H1 (cell line): Measurements from ENCODE around the gene EYA2. TPM values are rescaled to one million over a fixed set of nuclear protein-coding genes. Genes with fewer than 3 reads are reported as not detected.
A peak's percentile ranks its signal among the peaks of the same experiment; 100 is the strongest.

Source experiments
- CTCF ChIA-PET: fragments of 300-600 bp; sonication (Branson Sonifier 250); formaldehyde crosslinking; loops from one replicate; lab custom pipeline; 2021; ENCODE audit not compliant: partially characterized antibody; lab: Charles Lee
- POLR2A ChIA-PET: fragments of 300-600 bp; sonication (Branson Sonifier 250); formaldehyde crosslinking; loops from one replicate; lab custom pipeline; 2021; ENCODE audit warnings: inconsistent platforms; ENCODE audit not compliant: partially characterized antibody; lab: Charles Lee
- DNase-seq, 2 experiments: peaks; one replicate each; pipeline versions ENCODE4 v3.0.0 to v3.0.0-alpha.2; 2010 to 2022; ENCODE audit warnings: low spot score in 2 of 2, low read depth in 1 of 2, mixed read lengths in 1 of 2
- FAIRE-seq: peaks from 2 replicates; lab custom pipeline; 2011; peaks lifted over from hg19 to GRCh38; lab: Jason Lieb, UNC
- H2AFZ ChIP-seq: 2 replicates; pipeline ENCODE4 v1.8.1; 2012; ENCODE audit warnings: low read length, inconsistent platforms
- H2AK5ac ChIP-seq: 2 replicates; pipeline ENCODE4 v1.6.1; 2013; ENCODE audit warnings: low read depth, low read length
- H2BK120ac ChIP-seq: replicated peaks from 2 replicates; pipeline ENCODE3; 2013; ENCODE audit warnings: low read depth, low read length, inconsistent platforms
- H2BK12ac ChIP-seq: 2 replicates; pipeline ENCODE4 v1.6.1; 2013; ENCODE audit warnings: low read depth, low read length
- H2BK15ac ChIP-seq: 2 replicates; pipeline ENCODE4 v1.6.1; 2013; ENCODE audit warnings: low read length
- H2BK20ac ChIP-seq: 2 replicates; pipeline ENCODE4 v1.6.1; 2013; ENCODE audit warnings: low read length
- H2BK5ac ChIP-seq: 2 replicates; pipeline ENCODE4 v1.6.1; 2013; ENCODE audit warnings: low read depth, low read length
- H3K14ac ChIP-seq: 2 replicates; pipeline ENCODE4 v1.6.1; 2013; ENCODE audit warnings: inconsistent platforms; ENCODE audit not compliant: insufficient read length
- H3K18ac ChIP-seq: 2 replicates; pipeline ENCODE4 v1.6.1; 2013; ENCODE audit warnings: low read length; ENCODE audit errors: extremely low read depth
- H3K23ac ChIP-seq: 2 replicates; pipeline ENCODE4 v1.6.1; 2013; ENCODE audit warnings: inconsistent platforms; ENCODE audit not compliant: insufficient read length
- H3K23me2 ChIP-seq: 2 replicates; pipeline ENCODE4 v1.6.1; 2013; ENCODE audit warnings: low read depth, low read length
- H3K27ac ChIP-seq: 2 replicates; pipeline ENCODE4 v1.6.1; 2011; ENCODE audit warnings: low read depth, low read length, inconsistent platforms
- H3K27me3 ChIP-seq, 4 experiments: replicated peaks in 1 of 4; 1 replicate in 1 of 4; 2 replicates in 3 of 4; pipeline versions ENCODE4 v1.6.1 to v1.8.1; 2011 to 2013; ENCODE audit warnings: low read length in 3 of 4, mild to moderate bottlenecking in 3 of 4, inconsistent platforms in 2 of 4, mixed read lengths in 2 of 4, moderate library complexity in 1 of 4; ENCODE audit not compliant: control insufficient read depth in 3 of 4, insufficient read depth in 3 of 4; ENCODE audit errors: extremely low read depth in 1 of 4
- H3K36me3 ChIP-seq, 4 experiments: 2 replicates each; pipeline versions ENCODE4 v1.6.1 to v1.8.1; 2011 to 2013; ENCODE audit warnings: mild to moderate bottlenecking in 4 of 4, low read length in 3 of 4, moderate library complexity in 2 of 4, control low read depth in 1 of 4, inconsistent platforms in 1 of 4; ENCODE audit not compliant: insufficient read depth in 4 of 4, control insufficient read depth in 2 of 4
- H3K4ac ChIP-seq: replicated peaks from 2 replicates; pipeline ENCODE3; 2013; ENCODE audit warnings: low read length, low read depth, mixed read lengths, inconsistent platforms; ENCODE audit not compliant: insufficient read length
- H3K4me1 ChIP-seq, 4 experiments: replicated peaks in 1 of 4; 1 replicate in 1 of 4; 2 replicates in 3 of 4; pipeline versions ENCODE4 v1.6.1 to v1.8.1; 2011 to 2013; ENCODE audit warnings: low read length in 3 of 4, inconsistent platforms in 2 of 4, mixed read lengths in 1 of 4; ENCODE audit not compliant: insufficient read depth in 4 of 4, control insufficient read depth in 3 of 4
- H3K4me2 ChIP-seq, 2 experiments: 2 replicates each; pipeline versions ENCODE4 v1.6.1 to v1.8.1; 2011 to 2013; ENCODE audit warnings: low read depth in 2 of 2, low read length in 2 of 2, control low read depth in 1 of 2, inconsistent platforms in 1 of 2, mild to moderate bottlenecking in 1 of 2; ENCODE audit not compliant: insufficient read depth in 1 of 2
- H3K4me3 ChIP-seq, 4 experiments: fragments of 200-600, 300-600 bp in 1 of 4; sonication (generic), shearing (Covaris generic), sonication (Bioruptor Twin) in 1 of 4; 2 replicates each; pipeline versions ENCODE4 v1.5.1 to v1.8.1; 2011 to 2016; ENCODE audit warnings: low read length in 4 of 4, low read depth in 3 of 4, control low read depth in 2 of 4, inconsistent platforms in 2 of 4, mild to moderate bottlenecking in 2 of 4, mixed read lengths in 1 of 4, moderate library complexity in 1 of 4; ENCODE audit not compliant: insufficient read depth in 2 of 4; ENCODE audit errors: extremely low read depth in 1 of 4
- H3K56ac ChIP-seq: replicated peaks from 2 replicates; pipeline ENCODE3; 2013; ENCODE audit warnings: low read depth, mild to moderate bottlenecking, mixed read lengths, low read length, inconsistent platforms; ENCODE audit not compliant: insufficient read length
- H3K79me1 ChIP-seq: 2 replicates; pipeline ENCODE4 v1.6.1; 2013; ENCODE audit warnings: low read depth, low read length, control low read depth
- H3K79me2 ChIP-seq, 2 experiments: 2 replicates each; pipeline versions ENCODE4 v1.6.1 to v1.8.1; 2012 to 2013; ENCODE audit warnings: low read length in 2 of 2, mild to moderate bottlenecking in 2 of 2, inconsistent platforms in 1 of 2; ENCODE audit not compliant: insufficient read depth in 2 of 2, control insufficient read depth in 1 of 2
- H3K9ac ChIP-seq, 4 experiments: replicated peaks in 1 of 4; 1 replicate in 1 of 4; 2 replicates in 3 of 4; pipeline versions ENCODE4 v1.6.1 to v1.8.1; 2011 to 2013; ENCODE audit warnings: low read depth in 3 of 4, low read length in 3 of 4, control low read depth in 2 of 4, mild to moderate bottlenecking in 2 of 4, moderate library complexity in 2 of 4, inconsistent platforms in 1 of 4; ENCODE audit errors: extremely low read depth in 1 of 4
- H3K9me3 ChIP-seq, 2 experiments: 2 replicates each; pipeline versions ENCODE4 v1.6.1 to v1.8.1; 2012 to 2013; ENCODE audit warnings: mild to moderate bottlenecking in 2 of 2, moderate library complexity in 2 of 2, control low read depth in 1 of 2, inconsistent platforms in 1 of 2, low read depth in 1 of 2, low read length in 1 of 2, mixed read lengths in 1 of 2; ENCODE audit not compliant: insufficient read depth in 2 of 2
- H4K20me1 ChIP-seq, 2 experiments: replicated peaks in 1 of 2; 2 replicates each; pipeline versions ENCODE3 to v1.8.1; 2011 to 2013; ENCODE audit warnings: inconsistent platforms in 2 of 2, low read length in 2 of 2, mild to moderate bottlenecking in 1 of 2; ENCODE audit not compliant: insufficient read depth in 2 of 2, control insufficient read depth in 1 of 2
- H4K5ac ChIP-seq: 2 replicates; pipeline ENCODE4 v1.6.1; 2013; ENCODE audit warnings: low read length, low read depth, mixed read lengths, inconsistent platforms; ENCODE audit not compliant: insufficient read length
- H4K8ac ChIP-seq: 2 replicates; pipeline ENCODE4 v1.8.0; 2013; ENCODE audit warnings: mild to moderate bottlenecking, moderate library complexity, low read length, inconsistent platforms; ENCODE audit not compliant: insufficient read depth; ENCODE audit errors: extremely low read depth
- H4K91ac ChIP-seq: replicated peaks from 2 replicates; pipeline ENCODE3; 2013; ENCODE audit warnings: low read length, mixed read lengths, inconsistent platforms; ENCODE audit not compliant: insufficient read length
- BACH1 ChIP-seq: IDR thresholded peaks from 2 replicates; pipeline ENCODE4 v1.6.1; 2012; ENCODE audit warnings: low read length, improper control_type of control experiment
- RXRA ChIP-seq: IDR thresholded peaks from 2 replicates; pipeline ENCODE4 v1.6.1; 2011; ENCODE audit warnings: low read depth, mild to moderate bottlenecking, low read length, moderate library complexity; ENCODE audit not compliant: insufficient read depth
- SP4 ChIP-seq: IDR thresholded peaks from 2 replicates; pipeline ENCODE4 v1.6.1; 2012; ENCODE audit warnings: low read length, inconsistent platforms
- TAF1 ChIP-seq: IDR thresholded peaks from 2 replicates; pipeline ENCODE4 v1.6.1; 2011; ENCODE audit warnings: mild to moderate bottlenecking, low read depth, low read length
- WGBS, 2 experiments: shearing (Covaris generic) in 1 of 2; methylation state at CpG; one replicate each; pipeline versions ENCODE4 v1.1.6 to v1.1.7; 2013 to 2015; ENCODE audit warnings: low lambda C conversion rate in 2 of 2, mixed read lengths in 2 of 2, inconsistent platforms in 1 of 2, low coverage in 1 of 2, missing lambda C conversion rate in 1 of 2; ENCODE audit not compliant: insufficient replicate concordance in 2 of 2, insufficient coverage in 1 of 2, insufficient read length in 1 of 2; ENCODE audit errors: extremely low coverage in 1 of 2, missing lambda C conversion rate in 1 of 2; 5-methylcytosine and 5-hydroxymethylcytosine counted together
- polyA plus RNA-seq, 7 experiments: library from polyadenylated mRNA; depleted of rRNA in 3 of 7; stranded (reverse) in 5 of 7; unstranded in 2 of 7; fragments of >200 nt in 5 of 7; fragments of 200-250 nt in 2 of 7; gene quantifications; 1 replicate in 5 of 7; 2 replicates in 1 of 7; 4 replicates in 1 of 7; pipeline versions ENCODE4 v1.2.1 to v1.2.3, GENCODE V29; 2011 to 2013; ENCODE audit warnings: missing spikeins in 2 of 7, mixed read lengths in 2 of 7
- total RNA-seq: library from RNA; stranded (reverse); fragmentation: NEBNext Ultra II Directional; extraction: Animal tissue kit (Norgen Biotek cat#: 25700); gene quantifications from 2 replicates; pipeline ENCODE4 v1.2.1, GENCODE V29; 2021

Gene EYA2
- total and polyA plus RNA-seq, 2 of the 8 experiments (the other 6 are each of a cell fraction or from before 2014, with no cell fraction given): 1.6 to 1.7 TPM

GRCh38 chr20:46914789-46915379 lies 20.2 kb downstream of the EYA2 start:
- POLR2A ChIA-PET: no interaction called here

More at GRCh38 chr20:46914789-46915379, 20.2 kb downstream of the EYA2 start:
- no peak overlapping the region for H3K9ac ChIP-seq
- no peak for DNase-seq
- H3K4me3 ChIP-seq: no peak overlapping the region
- H2BK5ac ChIP-seq: no peak overlapping the region
- H3K56ac ChIP-seq: no peak overlapping the region
- H3K9me3 ChIP-seq: peaks cover 0 to 2% of the 10 kb centered on the region in 2 experiments; a peak in 1 of 4 replicates
- H3K27ac ChIP-seq: no peak overlapping the region
- H3K18ac ChIP-seq: no peak overlapping the region
- H2AK5ac ChIP-seq: no peak overlapping the region
- H3K79me2 ChIP-seq: no peaks in the 10 kb centered on the region
- CTCF ChIA-PET: interaction anchor here (2.5 kb wide), 1 partner anchor 13 kb away, joined by 8 read pairs; no protein-coding TSS in a partner anchor
- no peak overlapping the region for H3K14ac ChIP-seq
- H3K27me3 ChIP-seq: no peaks in the 10 kb centered on the region
- no peaks in the 10 kb centered on the region for H3K79me1 ChIP-seq
- no peak overlapping the region for H4K5ac ChIP-seq
- no peak for TF ChIP-seq TAF1
- no peak for TF ChIP-seq SP4
- no peak for TF ChIP-seq RXRA
- no peak for TF ChIP-seq BACH1
- TF ChIP-seq, all 59 proteins: peak for 0
- Histone ChIP-seq H2BK20ac (no peak overlapping the region), H2BK120ac (no peak overlapping the region), H2AFZ (no peak overlapping the region), H2BK15ac (no peak overlapping the region), H3K4me1 (no peaks in the 10 kb centered on the region), H3K4me2 (no peak overlapping the region), H4K8ac (peak overlapping the region; percentile 58; the same call in 1 of the 2 replicates), H3K23me2 (peaks cover 2% of the 10 kb centered on the region; the same call in 1 of the 2 replicates), H2BK12ac (no peak overlapping the region), H4K91ac (peak overlapping the region; percentile 30), H3K23ac (no peak overlapping the region), H3K36me3 (no peaks in the 10 kb centered on the region), H3K4ac (no peak overlapping the region), H4K20me1 (no peaks in the 10 kb centered on the region)
- WGBS, 2 experiments: 91% methylated on average over 15 of the region's 15 CpGs; no CpG with 5 or more reads in 1 of the 2 experiments
- FAIRE-seq: no peak
